Mesothelial cell of epicardium (in vitro differentiated cells): Measurements from ENCODE around the gene KCNJ8. TPM values are rescaled to one million over a fixed set of nuclear protein-coding genes. Genes with fewer than 3 reads are reported as not detected.

Experiments
- DNase-seq, 2 experiments: peaks; one replicate each; pipeline ENCODE4 v3.0.0; 2021; ENCODE audit warnings: low spot score in 2 of 2; ENCODE audit not compliant: unreplicated experiment in 2 of 2
- H3K27ac Mint-ChIP-seq: 2 replicates; pipeline ENCODE4 v1.8.0; 2021; ENCODE audit warnings: mixed read lengths
- H3K27me3 Mint-ChIP-seq: 2 replicates; pipeline ENCODE4 v1.8.0; 2021; ENCODE audit warnings: low read depth, mixed read lengths
- H3K36me3 Mint-ChIP-seq: 2 replicates; pipeline ENCODE4 v1.8.0; 2021; ENCODE audit warnings: mixed read lengths
- H3K4me1 Mint-ChIP-seq: 2 replicates; pipeline ENCODE4 v1.8.0; 2021; ENCODE audit warnings: mixed read lengths
- H3K4me3 Mint-ChIP-seq: 2 replicates; pipeline ENCODE4 v1.8.0; 2021; ENCODE audit warnings: mild to moderate bottlenecking, moderate library complexity, mixed read lengths
- H3K9me3 Mint-ChIP-seq: 2 replicates; pipeline ENCODE4 v1.8.0; 2021; ENCODE audit warnings: mixed read lengths
- CTCF ChIP-seq: fragments of 200-600 bp; sonication (generic); IDR thresholded peaks from one replicate; pipeline ENCODE4 v1.5.0; 2021; ENCODE audit warnings: antibody characterized with exemption; ENCODE audit not compliant: unreplicated experiment
- total RNA-seq: library from RNA; stranded (reverse); gene quantifications from 3 replicates; pipeline ENCODE4 v1.2.1, GENCODE V29; 2021

KCNJ8 gene
- total RNA-seq, 1 donor from 2014 or later, result 2.9 TPM

GRCh38 chr12:21771311-21771710, 3.2 kb downstream of the KCNJ8 start:
- H3K9me3 Mint-ChIP-seq, result no peaks in the 10 kb centered on the region
- no peak overlapping the region for H3K27ac Mint-ChIP-seq
- no peaks in the 10 kb centered on the region for H3K36me3 Mint-ChIP-seq
- H3K4me3 Mint-ChIP-seq, result no peak overlapping the region
- no peak for TF ChIP-seq CTCF
- DNase-seq, result no peak
- H3K4me1 Mint-ChIP-seq, result peaks cover 23% of the 10 kb centered on the region
- H3K27me3 Mint-ChIP-seq, result peaks cover 63% of the 10 kb centered on the region

GRCh38 chr12:21769307-21769706, 5.2 kb downstream of the KCNJ8 start:
- no peak for DNase-seq
- TF ChIP-seq CTCF, result no peak
- H3K36me3 Mint-ChIP-seq, result no peaks in the 10 kb centered on the region
- H3K9me3 Mint-ChIP-seq, result no peaks in the 10 kb centered on the region
- H3K27me3 Mint-ChIP-seq, result peaks cover 55% of the 10 kb centered on the region
- H3K4me1 Mint-ChIP-seq, result peaks cover 11% of the 10 kb centered on the region
- H3K27ac Mint-ChIP-seq, result no peak overlapping the region
- H3K4me3 Mint-ChIP-seq, result no peak overlapping the region

GRCh38 chr12:21766403-21766802, 8.1 kb downstream of the KCNJ8 start:
- peaks cover 3% of the 10 kb centered on the region for H3K4me1 Mint-ChIP-seq
- H3K27me3 Mint-ChIP-seq, result peaks cover 42% of the 10 kb centered on the region
- no peak overlapping the region for H3K27ac Mint-ChIP-seq
- DNase-seq, result no peak
- no peak overlapping the region for H3K4me3 Mint-ChIP-seq
- no peaks in the 10 kb centered on the region for H3K36me3 Mint-ChIP-seq
- H3K9me3 Mint-ChIP-seq, result no peaks in the 10 kb centered on the region
- no peak for TF ChIP-seq CTCF

- peaks cover under 1% of the 10 kb centered on the region for H3K9me3 Mint-ChIP-seq
- H3K4me3 Mint-ChIP-seq, result no peak overlapping the region
- H3K4me1 Mint-ChIP-seq, result peaks cover 6% of the 10 kb centered on the region
- peaks cover 34% of the 10 kb centered on the region for H3K27me3 Mint-ChIP-seq
- no peak for DNase-seq
- TF ChIP-seq CTCF, result no peak
- no peak overlapping the region for H3K27ac Mint-ChIP-seq
- H3K36me3 Mint-ChIP-seq, result no peaks in the 10 kb centered on the region
These were observed 9.6 kb downstream of the KCNJ8 start for GRCh38 chr12:21764950-21765349.

GRCh38 chr12:21764065-21764464, 10.4 kb downstream of the KCNJ8 start:
- no peak for TF ChIP-seq CTCF
- Mint-ChIP-seq H3K9me3 (peaks cover 8% of the 10 kb centered on the region), H3K27me3 (peaks cover 28% of the 10 kb centered on the region)

GRCh38 chr12:21763531-21763930, 11.0 kb downstream of the KCNJ8 start:
- Mint-ChIP-seq H3K27ac (no peak overlapping the region), H3K9me3 (peaks cover 9% of the 10 kb centered on the region), H3K4me1 (peaks cover 6% of the 10 kb centered on the region), H3K36me3 (peaks cover 2% of the 10 kb centered on the region), H3K4me3 (no peak overlapping the region), H3K27me3 (peaks cover 26% of the 10 kb centered on the region)
- DNase-seq, result no peak
- TF ChIP-seq CTCF, result no peak

More at GRCh38 chr12:21764065-21764464, 10.4 kb downstream of the KCNJ8 start:
- H3K27ac Mint-ChIP-seq, result no peak overlapping the region
- H3K4me1 Mint-ChIP-seq, result peaks cover 6% of the 10 kb centered on the region
- DNase-seq, result no peak
- H3K36me3 Mint-ChIP-seq, result peaks cover 2% of the 10 kb centered on the region
- H3K4me3 Mint-ChIP-seq, result no peak overlapping the region
